ENCODE measurements around the gene PSRC1.

PSRC1 gene

DNA sequence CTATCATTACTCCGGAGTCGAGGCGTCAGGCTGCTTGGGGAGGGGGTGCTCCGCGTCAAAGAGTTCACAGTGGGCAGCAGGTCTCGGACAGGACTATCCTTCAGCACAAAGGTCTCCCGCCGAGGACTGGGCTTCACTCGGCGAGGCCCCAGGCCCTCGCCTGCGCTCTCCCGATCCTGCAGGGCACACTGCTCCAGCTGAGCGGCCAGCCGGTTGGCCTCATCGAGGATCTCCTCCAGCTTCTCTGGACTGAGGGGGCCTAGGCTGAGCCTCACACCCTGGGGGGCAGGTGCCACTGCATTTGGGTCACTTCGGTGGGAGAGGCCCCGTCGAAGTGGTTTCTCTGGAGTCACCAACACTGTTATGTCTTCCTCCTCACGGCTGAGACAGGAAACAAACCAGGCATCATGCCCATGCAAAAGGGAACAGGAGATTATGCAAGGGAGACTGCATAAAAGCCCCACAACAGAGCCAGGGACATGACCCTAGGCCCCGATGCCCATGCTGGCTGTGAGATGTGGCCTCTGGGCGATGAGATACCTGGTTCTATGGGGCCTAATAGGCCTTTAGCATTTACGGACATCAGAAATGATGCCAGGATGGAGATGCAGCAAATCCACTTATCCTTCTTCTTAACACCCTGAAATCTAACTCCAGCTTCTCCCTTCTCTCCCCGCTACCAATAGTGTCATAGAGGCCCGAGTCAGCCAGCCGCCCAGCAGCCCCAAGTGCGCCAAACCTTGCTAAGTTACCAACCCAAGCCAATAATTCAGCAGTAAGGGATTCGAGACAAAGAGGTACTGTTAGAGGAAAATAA lies 1.1 kb downstream of the PSRC1 start:
- H3K4me1 ChIP-seq (ENCODE audit: control insufficient read depth in 5 of 5, insufficient read depth in 5 of 5, low read length in 5 of 5), result peaks cover 2 to 30% (median 24%) of the 10 kb centered on the region in 5 donors
- H3K9me3 ChIP-seq (ENCODE audit: control insufficient read depth in 5 of 5, low read length in 5 of 5), result no peaks in the 10 kb centered on the region
- peak overlapping the region in 2 of 5 donors; percentile 55 to 73 for H3K9ac ChIP-seq (ENCODE audit: low read length in 5 of 5)
- no peaks in the 10 kb centered on the region for H3K36me3 ChIP-seq (ENCODE audit: control insufficient read depth in 5 of 5, insufficient read depth in 5 of 5, low read length in 5 of 5)
- H3K4me3 ChIP-seq (ENCODE audit: low read depth in 1 of 5, low read length in 5 of 5), result peak overlapping the region in 3 of 5 donors; percentile 29 to 81 (median 72)
- H3K27me3 ChIP-seq (ENCODE audit: control insufficient read depth in 5 of 5, insufficient read depth in 4 of 5, low read length in 5 of 5), result no peaks in the 10 kb centered on the region
- no peak overlapping the region for H3K27ac ChIP-seq (ENCODE audit: low read depth, low read length)

DNA sequence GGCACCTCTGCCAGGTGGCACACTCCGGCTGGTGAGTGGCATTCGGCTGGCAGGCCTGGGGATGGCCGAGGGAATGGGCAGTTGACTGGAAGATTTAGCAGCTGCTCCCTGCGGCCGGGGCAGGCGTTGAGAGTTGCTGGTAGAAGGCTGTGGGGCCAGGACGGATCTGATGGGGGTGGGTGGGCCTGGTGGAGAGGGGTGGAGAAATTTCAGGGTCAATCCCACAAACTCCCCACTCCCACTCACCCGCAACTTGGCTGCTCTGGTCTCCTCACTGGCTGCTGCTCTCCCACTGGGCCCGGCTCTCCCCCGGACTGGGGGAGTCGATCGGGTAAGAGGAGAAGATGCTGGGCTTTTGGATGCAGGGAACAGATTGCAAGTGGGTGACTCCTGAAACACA lies 2.1 kb downstream of the PSRC1 start:
- Histone ChIP-seq H3K27ac (ENCODE audit: low read depth, low read length) (no peak overlapping the region), H3K36me3 (ENCODE audit: control insufficient read depth in 5 of 5, insufficient read depth in 5 of 5, low read length in 5 of 5) (no peaks in the 10 kb centered on the region)

DNA sequence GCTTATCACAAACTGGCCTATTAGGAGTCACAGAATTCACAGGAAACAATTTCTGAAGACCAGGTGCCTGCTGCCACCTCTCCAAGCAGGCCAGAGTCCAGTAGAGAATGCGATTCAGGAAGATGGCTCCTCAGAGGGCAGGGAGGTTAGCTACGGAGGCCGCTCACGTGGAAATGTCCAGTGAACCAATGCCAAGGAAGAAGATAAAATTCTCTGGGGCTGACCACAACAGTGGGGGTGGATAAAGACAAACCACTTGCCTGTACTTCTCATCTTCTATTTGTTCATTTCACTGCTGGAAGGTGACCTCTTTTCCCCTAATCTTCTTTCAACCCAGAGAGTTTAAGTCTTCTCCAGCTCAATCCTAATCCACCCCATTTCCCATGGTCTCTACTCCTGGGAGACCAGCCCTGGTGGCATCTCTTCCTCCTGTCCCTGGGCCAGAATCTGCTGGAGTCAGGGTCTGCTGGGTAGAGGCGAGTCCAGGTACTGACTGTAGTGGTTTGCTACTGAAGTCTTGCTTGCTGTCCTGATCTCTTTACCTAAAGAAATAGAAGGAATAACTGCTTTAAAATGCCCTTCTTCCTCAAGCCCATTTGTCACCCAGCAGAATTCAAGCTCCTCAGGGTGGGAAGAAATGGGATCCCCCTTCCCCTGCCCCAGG lies 3.2 kb downstream of the PSRC1 start:
- no peaks in the 10 kb centered on the region for H3K9me3 ChIP-seq (ENCODE audit: control insufficient read depth in 5 of 5, low read length in 5 of 5)
- no peaks in the 10 kb centered on the region for H3K36me3 ChIP-seq (ENCODE audit: control insufficient read depth in 5 of 5, insufficient read depth in 5 of 5, low read length in 5 of 5)
- H3K4me3 ChIP-seq (ENCODE audit: low read depth in 1 of 5, low read length in 5 of 5), result no peak overlapping the region
- no peaks in the 10 kb centered on the region for H3K27me3 ChIP-seq (ENCODE audit: control insufficient read depth in 5 of 5, insufficient read depth in 4 of 5, low read length in 5 of 5)
- H3K9ac ChIP-seq (ENCODE audit: low read length in 5 of 5), result no peak overlapping the region
- H3K4me1 ChIP-seq (ENCODE audit: control insufficient read depth in 5 of 5, insufficient read depth in 5 of 5, low read length in 5 of 5), result peaks cover 2 to 35% (median 26%) of the 10 kb centered on the region in 5 donors
- no peak overlapping the region for H3K27ac ChIP-seq (ENCODE audit: low read depth, low read length)

More for the DNA sequence above, 2.1 kb downstream of the PSRC1 start:
- no peaks in the 10 kb centered on the region for H3K9me3 ChIP-seq (ENCODE audit: control insufficient read depth in 5 of 5, low read length in 5 of 5)
- no peak overlapping the region for H3K4me3 ChIP-seq (ENCODE audit: low read depth in 1 of 5, low read length in 5 of 5)
- H3K4me1 ChIP-seq (ENCODE audit: control insufficient read depth in 5 of 5, insufficient read depth in 5 of 5, low read length in 5 of 5), result peaks cover 2 to 30% (median 24%) of the 10 kb centered on the region in 5 donors
- H3K27me3 ChIP-seq (ENCODE audit: control insufficient read depth in 5 of 5, insufficient read depth in 4 of 5, low read length in 5 of 5), result no peaks in the 10 kb centered on the region
- no peak overlapping the region for H3K9ac ChIP-seq (ENCODE audit: low read length in 5 of 5)

DNA sequence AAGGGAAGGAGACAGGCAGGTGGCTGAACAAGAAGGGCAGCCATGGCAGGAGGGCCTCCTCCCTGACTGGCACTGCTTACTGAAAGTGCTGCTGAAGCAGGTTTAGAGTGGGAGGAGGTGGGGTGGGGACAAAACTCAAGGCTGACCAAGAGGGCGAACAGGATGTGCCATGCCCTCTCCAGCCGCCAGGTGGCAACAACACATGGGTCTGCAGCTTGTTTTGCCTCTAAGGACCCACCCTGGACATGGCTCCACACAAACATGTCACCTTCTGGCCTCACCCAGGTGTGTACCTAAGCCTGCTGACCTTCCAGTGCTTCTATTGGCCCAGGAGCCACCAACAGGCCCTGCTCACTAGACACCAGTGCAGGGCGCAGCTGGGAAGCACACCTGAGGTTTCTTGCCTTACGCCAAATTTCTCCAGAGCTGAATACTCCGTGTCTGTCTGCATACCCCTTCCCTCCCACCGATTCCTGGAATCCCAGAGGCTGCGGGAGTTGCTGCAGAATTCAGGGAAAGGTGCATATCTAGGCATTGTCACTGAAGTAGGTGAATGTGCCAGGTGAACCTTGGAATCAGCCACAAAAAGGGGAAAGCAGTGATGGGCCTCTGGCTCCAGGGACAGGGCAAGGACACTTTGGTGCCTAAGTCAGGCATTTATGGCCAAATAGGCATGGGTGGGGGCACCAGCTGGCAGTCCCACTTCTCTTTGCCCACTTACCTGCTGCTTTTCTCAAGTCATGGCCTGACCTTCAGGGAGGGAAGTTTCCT lies 5.3 kb downstream of the PSRC1 start:
- Histone ChIP-seq H3K4me1 (ENCODE audit: control insufficient read depth in 5 of 5, insufficient read depth in 5 of 5, low read length in 5 of 5) (peaks cover 0 to 30% (median 16%) of the 10 kb centered on the region in 5 donors), H3K4me3 (ENCODE audit: low read depth in 1 of 5, low read length in 5 of 5) (no peak overlapping the region), H3K27me3 (ENCODE audit: control insufficient read depth in 5 of 5, insufficient read depth in 4 of 5, low read length in 5 of 5) (no peaks in the 10 kb centered on the region), H3K36me3 (ENCODE audit: control insufficient read depth in 5 of 5, insufficient read depth in 5 of 5, low read length in 5 of 5) (no peaks in the 10 kb centered on the region), H3K9ac (ENCODE audit: low read length in 5 of 5) (no peak overlapping the region), H3K9me3 (ENCODE audit: control insufficient read depth in 5 of 5, low read length in 5 of 5) (no peaks in the 10 kb centered on the region), H3K27ac (ENCODE audit: low read depth, low read length) (no peak overlapping the region)

DNA sequence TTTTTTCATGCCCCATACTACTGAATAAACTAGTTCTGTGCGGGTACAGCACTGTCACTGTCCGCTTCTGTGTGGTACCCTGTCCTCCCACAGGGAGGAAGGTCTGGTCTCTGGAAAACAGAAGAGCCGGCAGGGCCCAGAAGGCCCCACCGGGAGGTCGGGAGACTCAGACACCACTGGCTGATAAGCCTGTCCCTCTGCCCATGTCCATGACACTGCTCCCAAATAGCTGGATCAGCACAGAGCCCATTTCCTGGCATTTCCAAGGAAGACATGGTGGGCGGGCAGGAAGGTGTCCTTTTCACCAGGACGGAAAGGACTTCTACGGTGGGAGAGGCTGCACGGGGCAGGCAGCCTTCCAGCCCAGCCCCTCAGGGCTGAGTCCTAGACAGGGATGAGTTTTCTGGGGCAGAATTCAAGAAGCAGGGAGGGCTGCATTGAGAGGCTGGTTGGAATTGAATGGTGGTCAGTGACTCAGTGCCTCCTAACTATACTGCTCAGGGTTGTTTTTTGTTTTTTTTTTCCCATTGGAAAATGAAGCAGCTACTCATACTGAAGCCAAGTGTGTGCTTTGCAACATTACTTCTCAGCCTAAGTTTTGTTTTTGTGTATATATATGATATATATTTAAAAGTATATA lies 7.1 kb downstream of the PSRC1 start:
- peaks cover 0 to 7% (median 0%) of the 10 kb centered on the region in 5 donors for H3K36me3 ChIP-seq (ENCODE audit: control insufficient read depth in 5 of 5, insufficient read depth in 5 of 5, low read length in 5 of 5)
- no peaks in the 10 kb centered on the region for H3K9me3 ChIP-seq (ENCODE audit: control insufficient read depth in 5 of 5, low read length in 5 of 5)
- H3K27ac ChIP-seq (ENCODE audit: low read depth, low read length), result no peak overlapping the region
- no peaks in the 10 kb centered on the region for H3K27me3 ChIP-seq (ENCODE audit: control insufficient read depth in 5 of 5, insufficient read depth in 4 of 5, low read length in 5 of 5)
- H3K4me1 ChIP-seq (ENCODE audit: control insufficient read depth in 5 of 5, insufficient read depth in 5 of 5, low read length in 5 of 5), result peaks cover 0 to 17% (median 3%) of the 10 kb centered on the region in 5 donors
- no peak overlapping the region for H3K4me3 ChIP-seq (ENCODE audit: low read depth in 1 of 5, low read length in 5 of 5)
- H3K9ac ChIP-seq (ENCODE audit: low read length in 5 of 5), result no peak overlapping the region

DNA sequence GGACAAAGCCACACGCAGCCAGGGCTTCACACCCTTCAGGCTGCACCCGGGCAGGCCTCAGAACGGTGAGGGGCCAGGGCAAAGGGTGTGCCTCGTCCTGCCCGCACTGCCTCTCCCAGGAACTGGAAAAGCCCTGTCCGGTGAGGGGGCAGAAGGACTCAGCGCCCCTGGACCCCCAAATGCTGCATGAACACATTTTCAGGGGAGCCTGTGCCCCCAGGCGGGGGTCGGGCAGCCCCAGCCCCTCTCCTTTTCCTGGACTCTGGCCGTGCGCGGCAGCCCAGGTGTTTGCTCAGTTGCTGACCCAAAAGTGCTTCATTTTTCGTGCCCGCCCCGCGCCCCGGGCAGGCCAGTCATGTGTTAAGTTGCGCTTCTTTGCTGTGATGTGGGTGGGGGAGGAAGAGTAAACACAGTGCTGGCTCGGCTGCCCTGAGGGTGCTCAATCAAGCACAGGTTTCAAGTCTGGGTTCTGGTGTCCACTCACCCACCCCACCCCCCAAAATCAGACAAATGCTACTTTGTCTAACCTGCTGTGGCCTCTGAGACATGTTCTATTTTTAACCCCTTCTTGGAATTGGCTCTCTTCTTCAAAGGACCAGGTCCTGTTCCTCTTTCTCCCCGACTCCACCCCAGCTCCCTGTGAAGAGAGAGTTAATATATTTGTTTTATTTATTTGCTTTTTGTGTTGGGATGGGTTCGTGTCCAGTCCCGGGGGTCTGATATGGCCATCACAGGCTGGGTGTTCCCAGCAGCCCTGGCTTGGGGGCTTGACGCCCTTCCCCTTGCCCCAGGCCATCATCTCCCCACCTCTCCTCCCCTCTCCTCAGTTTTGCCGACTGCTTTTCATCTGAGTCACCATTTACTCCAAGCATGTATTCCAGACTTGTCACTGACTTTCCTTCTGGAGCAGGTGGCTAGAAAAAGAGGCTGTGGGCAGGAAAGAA lies 8.1 kb downstream of the PSRC1 start:
- Histone ChIP-seq H3K27ac (ENCODE audit: low read depth, low read length) (no peak overlapping the region), H3K4me3 (ENCODE audit: low read depth in 1 of 5, low read length in 5 of 5) (no peak overlapping the region), H3K36me3 (ENCODE audit: control insufficient read depth in 5 of 5, insufficient read depth in 5 of 5, low read length in 5 of 5) (peaks cover 0 to 7% (median 0%) of the 10 kb centered on the region in 5 donors), H3K9ac (ENCODE audit: low read length in 5 of 5) (no peak overlapping the region), H3K9me3 (ENCODE audit: control insufficient read depth in 5 of 5, low read length in 5 of 5) (no peaks in the 10 kb centered on the region), H3K27me3 (ENCODE audit: control insufficient read depth in 5 of 5, insufficient read depth in 4 of 5, low read length in 5 of 5) (no peaks in the 10 kb centered on the region), H3K4me1 (ENCODE audit: control insufficient read depth in 5 of 5, insufficient read depth in 5 of 5, low read length in 5 of 5) (peaks cover 0 to 17% (median 3%) of the 10 kb centered on the region in 5 donors)

DNA sequence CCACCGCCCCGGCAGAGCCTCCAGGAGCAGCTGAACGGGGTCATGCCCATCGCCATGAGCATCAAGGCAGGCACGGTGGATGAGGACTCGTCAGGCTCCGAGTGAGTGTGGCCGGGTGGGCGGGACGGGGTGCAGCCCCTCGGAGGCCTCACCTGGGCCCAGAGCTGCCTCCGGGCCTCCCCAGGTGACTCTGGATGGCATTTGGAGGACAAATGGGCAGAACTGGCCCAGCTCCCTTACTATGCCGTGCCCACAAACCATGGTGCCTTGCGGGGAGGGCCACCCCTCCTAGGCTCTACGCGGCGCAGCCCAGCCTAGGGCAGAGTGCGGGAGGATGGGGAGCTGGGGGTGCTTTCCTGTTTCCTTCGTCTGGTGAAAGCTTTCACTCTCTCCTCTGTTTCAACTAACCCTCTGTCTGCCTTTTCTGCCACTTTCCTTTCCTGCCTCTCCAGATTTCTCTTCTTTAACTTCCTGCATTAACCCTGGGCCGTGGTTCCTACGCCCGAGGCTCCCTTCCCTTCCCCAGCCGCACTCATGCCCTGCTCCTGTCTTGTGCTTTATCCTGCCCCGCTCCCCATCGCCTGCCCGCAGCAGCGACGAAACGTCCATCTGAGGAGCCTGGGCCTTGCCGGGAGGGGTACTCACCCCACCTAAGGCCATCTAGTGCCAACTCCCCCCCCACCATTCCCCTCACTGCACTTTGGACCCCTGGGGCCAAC lies 9.2 kb downstream of the PSRC1 start:
- Histone ChIP-seq H3K4me3 (ENCODE audit: low read depth in 1 of 5, low read length in 5 of 5) (no peak overlapping the region), H3K9ac (ENCODE audit: low read length in 5 of 5) (no peak overlapping the region), H3K27ac (ENCODE audit: low read depth, low read length) (no peak overlapping the region), H3K9me3 (ENCODE audit: control insufficient read depth in 5 of 5, low read length in 5 of 5) (no peaks in the 10 kb centered on the region), H3K27me3 (ENCODE audit: control insufficient read depth in 5 of 5, insufficient read depth in 4 of 5, low read length in 5 of 5) (no peaks in the 10 kb centered on the region), H3K4me1 (ENCODE audit: control insufficient read depth in 5 of 5, insufficient read depth in 5 of 5, low read length in 5 of 5) (peaks cover 0 to 17% (median 3%) of the 10 kb centered on the region in 5 donors), H3K36me3 (ENCODE audit: control insufficient read depth in 5 of 5, insufficient read depth in 5 of 5, low read length in 5 of 5) (peaks cover 0 to 7% (median 0%) of the 10 kb centered on the region in 5 donors)

DNA sequence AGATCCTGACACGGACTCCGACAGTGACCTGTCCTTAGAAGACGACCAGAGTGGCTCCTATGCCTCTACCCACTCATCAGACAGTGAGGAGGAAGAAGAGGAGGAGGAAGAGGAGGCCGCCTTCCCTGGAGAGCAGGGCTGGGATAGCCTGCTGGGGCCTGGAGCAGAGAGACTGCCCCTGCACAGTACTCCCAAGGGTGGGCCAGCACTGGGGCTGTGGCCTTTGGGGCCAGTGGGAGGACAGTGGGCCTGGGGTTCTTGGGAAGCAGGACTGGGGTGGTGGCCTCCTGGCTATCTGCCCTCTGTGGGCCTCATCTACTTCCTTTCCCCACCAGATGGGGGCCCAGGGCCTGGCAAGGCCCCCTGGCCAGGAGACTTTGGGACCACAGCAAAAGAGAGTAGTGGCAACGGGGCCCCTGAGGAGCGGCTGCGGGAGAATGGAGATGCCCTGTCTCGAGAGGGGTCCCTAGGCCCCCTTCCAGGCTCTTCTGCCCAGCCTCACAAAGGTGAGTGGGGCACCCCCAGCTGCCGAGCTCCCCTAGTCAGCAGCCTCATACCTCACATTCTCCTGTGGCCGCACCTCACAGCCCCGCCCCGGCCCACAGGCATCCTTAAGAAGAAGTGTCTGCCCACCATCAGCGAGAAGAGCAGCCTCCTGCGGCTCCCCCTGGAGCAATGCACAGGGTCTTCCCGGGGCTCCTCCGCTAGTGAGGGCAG lies 10.0 kb downstream of the PSRC1 start:
- Histone ChIP-seq H3K9me3 (ENCODE audit: control insufficient read depth in 5 of 5, low read length in 5 of 5) (no peaks in the 10 kb centered on the region), H3K9ac (ENCODE audit: low read length in 5 of 5) (no peak overlapping the region), H3K27ac (ENCODE audit: low read depth, low read length) (no peak overlapping the region), H3K36me3 (ENCODE audit: control insufficient read depth in 5 of 5, insufficient read depth in 5 of 5, low read length in 5 of 5) (peaks cover 0 to 7% (median 0%) of the 10 kb centered on the region in 5 donors), H3K27me3 (ENCODE audit: control insufficient read depth in 5 of 5, insufficient read depth in 4 of 5, low read length in 5 of 5) (no peaks in the 10 kb centered on the region), H3K4me1 (ENCODE audit: control insufficient read depth in 5 of 5, insufficient read depth in 5 of 5, low read length in 5 of 5) (peaks cover 0 to 17% (median 3%) of the 10 kb centered on the region in 5 donors), H3K4me3 (ENCODE audit: low read depth in 1 of 5, low read length in 5 of 5) (no peak overlapping the region)
